Peyer's patch (tissue), 4 donors: ENCODE measurements around the gene GCLC. TPM values are rescaled to one million over a fixed set of nuclear protein-coding genes. Genes with fewer than 3 reads are reported as not detected.

Source experiments
- DNase-seq, 3 donors: peaks; one replicate each; pipeline ENCODE4 v3.0.0-alpha.2; 2017 to 2019
- H3K27ac ChIP-seq, 4 donors: fragments of 200-600 bp; sonication (generic); one replicate each; pipeline ENCODE4 v1.5.1; 2016 to 2019
- H3K27me3 ChIP-seq, 2 donors: fragments of 200-600 bp; sonication (generic); one replicate each; pipeline ENCODE4 v1.5.1; 2019
- H3K36me3 ChIP-seq, 3 donors: fragments of 200-600 bp; sonication (generic); one replicate each; pipeline ENCODE4 v1.5.1; 2016 to 2019
- H3K4me1 ChIP-seq, 4 donors: fragments of 200-600 bp; sonication (generic); one replicate each; pipeline ENCODE4 v1.5.1; 2016 to 2019
- H3K4me3 ChIP-seq, 4 donors: fragments of 200-600 bp; sonication (generic); 1 replicate in 3 of 4; 2 replicates in 1 of 4; pipeline ENCODE4 v1.5.1; 2016 to 2019; ENCODE audit warnings: mild to moderate bottlenecking in 1 of 4
- H3K9me3 ChIP-seq, 4 donors: fragments of 200-600 bp; sonication (generic); one replicate each; pipeline ENCODE4 v1.5.1; 2016 to 2019; ENCODE audit warnings: mild to moderate bottlenecking in 1 of 4
- CTCF ChIP-seq, 6 experiments: fragments of 450-650 bp in 4 of 6; fragments of 200-600 bp in 2 of 6; sonication (generic) in 1 of 6; IDR thresholded peaks; one replicate each; pipeline ENCODE4 v1.5.1; 2017 to 2019; ENCODE audit warnings: antibody characterized with exemption in 6 of 6, mild to moderate bottlenecking in 3 of 6, moderate library complexity in 1 of 6
- POLR2A ChIP-seq, 2 donors: fragments of 450-650 bp; IDR thresholded peaks; one replicate each; pipeline ENCODE4 v1.5.1; 2017; ENCODE audit warnings: antibody characterized with exemption in 2 of 2, mild to moderate bottlenecking in 2 of 2, moderate library complexity in 2 of 2
- total RNA-seq, 4 donors: library from RNA; depleted of rRNA; stranded (reverse); fragments of >200 nt; gene quantifications; one replicate each; pipeline ENCODE4 v1.1.0, GENCODE V29; 2016

Gene GCLC
- total RNA-seq, 4 donors from 2014 or later = 77.5 to 143 (median 126) TPM

DNA sequence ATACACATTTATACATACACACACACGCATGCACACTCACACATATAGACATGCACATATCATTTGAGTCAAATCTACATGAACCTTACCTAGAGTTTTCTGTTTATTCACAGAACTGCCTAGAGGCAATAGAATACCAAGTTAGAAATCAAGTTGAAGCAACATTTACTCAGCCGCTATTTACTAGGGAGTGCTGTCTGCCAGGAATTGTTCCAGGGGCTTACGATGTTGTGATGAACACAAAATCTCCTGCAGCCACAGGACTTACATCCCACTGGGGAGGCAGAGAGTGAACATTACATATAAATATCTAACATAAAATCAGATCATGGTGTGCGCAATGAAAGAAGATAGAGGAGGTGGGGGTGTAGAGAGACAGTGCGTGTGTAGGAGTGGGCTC is 80.4 kb downstream of the GCLC start:
- Histone ChIP-seq H3K27me3 (no peaks in the 10 kb centered on the region), H3K36me3 (no peaks in the 10 kb centered on the region), H3K4me1 (peaks cover 0 to 7% (median 0%) of the 10 kb centered on the region in 4 donors), H3K4me3 (no peak overlapping the region), H3K9me3 (no peaks in the 10 kb centered on the region), H3K27ac (no peak overlapping the region)
- TF ChIP-seq POLR2A (IDR thresholded peaks at IDR 0.05) (no peak), CTCF (IDR thresholded peaks at IDR 0.05) (no peak)
- no peak for DNase-seq

DNA sequence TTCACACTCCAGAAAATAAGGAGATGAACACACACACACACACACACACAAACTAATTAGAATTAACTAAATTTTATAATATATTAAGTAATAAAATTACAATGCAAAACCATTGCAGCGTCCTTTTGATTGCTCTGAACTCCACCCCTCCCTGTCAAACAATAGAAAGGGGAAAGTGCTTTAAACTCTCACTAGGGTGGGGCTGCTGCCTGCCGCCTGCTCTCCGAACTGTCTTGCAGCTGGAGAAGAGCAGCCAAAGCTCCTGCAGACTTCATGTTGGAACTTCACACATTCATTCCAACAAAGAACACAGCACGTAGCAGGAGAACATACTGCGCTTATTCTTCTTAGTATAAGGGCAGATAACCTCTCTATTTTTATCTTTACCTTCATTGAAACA is 83.2 kb downstream of the GCLC start:
- H3K4me1 ChIP-seq = peaks cover 0 to 7% (median 0%) of the 10 kb centered on the region in 4 donors
- H3K27me3 ChIP-seq = no peaks in the 10 kb centered on the region
- peak overlapping the region in 2 of 4 donors; percentile 33 to 73 for H3K27ac ChIP-seq
- TF ChIP-seq POLR2A (IDR thresholded peaks at IDR 0.05) (no peak), CTCF (IDR thresholded peaks at IDR 0.05) (no peak)
- no peaks in the 10 kb centered on the region for H3K36me3 ChIP-seq
- no peaks in the 10 kb centered on the region for H3K9me3 ChIP-seq
- DNase-seq = peak in 1 of 3 donors; percentile 44
- no peak overlapping the region for H3K4me3 ChIP-seq

DNA sequence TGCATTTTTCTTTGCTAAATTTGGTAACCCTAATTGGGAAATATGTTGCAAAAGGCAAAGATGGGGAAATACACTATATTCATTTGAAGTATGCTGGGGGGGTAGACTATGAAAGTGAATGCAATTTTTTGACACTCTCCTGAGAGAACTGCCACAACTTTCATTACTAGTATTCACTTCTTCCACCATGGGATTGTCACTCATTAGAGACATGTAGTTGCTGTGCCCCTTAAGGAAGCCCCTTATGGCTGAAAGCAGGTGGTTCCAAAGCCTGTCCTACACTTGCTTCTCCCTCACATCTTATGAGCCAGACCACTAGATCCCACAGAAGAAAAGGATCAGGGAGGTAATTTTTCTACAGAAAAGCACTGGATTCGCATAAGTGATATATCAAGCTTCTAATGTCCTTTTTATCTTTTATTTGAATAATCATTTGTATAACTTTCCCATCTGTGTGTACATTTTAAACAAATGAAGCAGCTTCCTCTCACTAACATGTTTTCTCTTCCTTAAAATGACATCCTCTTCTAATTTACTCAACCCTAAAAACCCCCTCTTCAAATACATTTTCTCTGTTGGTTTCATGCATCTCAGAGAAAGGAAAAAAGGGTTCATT is 83.8 kb downstream of the GCLC start:
- Histone ChIP-seq H3K27me3 (no peaks in the 10 kb centered on the region), H3K4me1 (peaks cover 0 to 7% (median 0%) of the 10 kb centered on the region in 4 donors), H3K4me3 (no peak overlapping the region), H3K27ac (peak overlapping the region in 1 of 4 donors; percentile 73), H3K36me3 (no peaks in the 10 kb centered on the region), H3K9me3 (no peaks in the 10 kb centered on the region)
- TF ChIP-seq POLR2A (IDR thresholded peaks at IDR 0.05) (no peak), CTCF (IDR thresholded peaks at IDR 0.05) (no peak)
- no peak for DNase-seq

DNA sequence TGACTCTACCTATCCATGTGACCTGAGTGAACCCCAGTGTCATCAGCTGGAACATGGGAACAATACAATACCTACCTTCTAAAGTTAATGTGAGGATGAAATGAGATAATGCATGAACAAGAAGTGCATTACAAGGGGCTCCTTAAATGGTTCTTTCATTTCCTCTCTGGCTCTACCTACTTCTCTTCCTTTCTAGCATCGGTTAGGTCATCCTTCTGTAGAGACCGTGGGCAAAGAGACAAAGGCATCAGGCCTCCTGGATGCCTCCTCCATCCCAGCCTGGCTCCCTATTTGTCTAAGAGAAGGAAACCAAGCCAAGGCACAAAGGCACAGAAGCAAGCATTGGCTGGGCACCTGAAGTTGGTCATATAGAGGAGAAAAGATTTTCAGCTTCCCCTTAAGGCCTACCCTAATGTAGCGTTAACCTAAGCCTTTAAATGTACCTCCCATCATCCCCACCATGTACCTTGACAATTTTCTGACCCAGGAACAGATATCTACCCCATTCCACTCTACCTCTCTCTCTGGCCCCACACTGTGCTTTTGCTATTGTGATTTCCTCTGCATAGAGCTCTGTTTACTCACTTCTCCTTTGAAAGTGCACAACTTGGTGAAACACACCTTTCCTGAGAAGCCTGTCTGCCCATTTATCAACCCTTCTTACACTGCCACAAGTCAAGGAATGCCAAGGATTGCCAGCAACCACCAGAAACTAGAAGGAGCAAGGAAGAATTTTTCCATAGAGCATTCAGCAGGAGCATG is 86.6 kb downstream of the GCLC start:
- Histone ChIP-seq H3K4me3 (no peak overlapping the region), H3K27me3 (no peaks in the 10 kb centered on the region), H3K36me3 (no peaks in the 10 kb centered on the region), H3K4me1 (peaks cover 0 to 7% (median 0%) of the 10 kb centered on the region in 4 donors), H3K27ac (peak overlapping the region in 2 of 4 donors; percentile 14 to 44), H3K9me3 (no peaks in the 10 kb centered on the region)
- no peak for DNase-seq
- TF ChIP-seq POLR2A (IDR thresholded peaks at IDR 0.05) = no peak
- TF ChIP-seq CTCF (IDR thresholded peaks at IDR 0.05) = no peak

DNA sequence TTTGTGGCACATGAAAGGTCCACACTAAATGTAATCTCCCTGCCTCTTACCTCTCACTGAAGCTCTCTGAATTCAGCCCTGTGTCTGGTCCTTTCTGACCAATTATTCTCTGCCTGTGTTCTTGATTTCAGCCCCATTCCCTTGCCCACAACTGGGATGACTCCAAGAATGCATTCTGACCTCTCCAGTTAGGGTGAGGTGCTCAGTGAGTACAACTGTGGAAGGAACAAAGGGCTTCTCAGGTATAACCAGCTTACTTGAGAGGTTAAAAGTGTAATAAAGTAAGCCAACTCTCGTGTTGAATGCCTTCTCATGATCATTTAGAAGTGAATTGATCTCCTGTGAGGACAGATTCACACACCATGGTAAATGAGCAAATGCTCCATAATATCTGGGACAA is 88.1 kb downstream of the GCLC start:
- Histone ChIP-seq H3K4me3 (no peak overlapping the region), H3K27ac (no peak overlapping the region), H3K36me3 (no peaks in the 10 kb centered on the region), H3K27me3 (no peaks in the 10 kb centered on the region), H3K4me1 (peaks cover 0 to 4% (median 0%) of the 10 kb centered on the region in 4 donors), H3K9me3 (no peaks in the 10 kb centered on the region)
- no peak for DNase-seq
- no peak for TF ChIP-seq POLR2A (IDR thresholded peaks at IDR 0.05)
- no peak for TF ChIP-seq CTCF (IDR thresholded peaks at IDR 0.05)
